SK-N-SH (cell line): Measurements from ENCODE around the gene ELK1. TPM values are rescaled to one million over a fixed set of nuclear protein-coding genes. Genes with fewer than 3 reads are reported as not detected.

ENCODE experiments used
- CTCF ChIA-PET: fragments of 300-600, 350-600 bp; formaldehyde crosslinking; extraction: SDS; loops from one replicate; lab custom pipeline; 2021; lab: Yijun Ruan, JAX
- POLR2A ChIA-PET: fragments of 350-600 bp; sonication (Branson Sonifier 250); formaldehyde crosslinking; extraction: SDS; loops from one replicate; lab custom pipeline; 2020; ENCODE audit warnings: antibody characterized with exemption, inconsistent platforms; lab: Yijun Ruan, JAX
- DNase-seq: peaks from one replicate; pipeline ENCODE4 v3.0.0; 2012
- H2AFZ ChIP-seq: fragments of 200-600 bp; sonication (generic); 2 replicates; pipeline ENCODE4 v1.8.1; 2016; ENCODE audit warnings: antibody characterized with exemption, mild to moderate bottlenecking, low read depth
- H3F3A ChIP-seq: fragments of 200-600 bp; sonication (generic); replicated peaks from 2 replicates; pipeline ENCODE3; 2016; ENCODE audit warnings: antibody characterized with exemption, mild to moderate bottlenecking; ENCODE audit not compliant: insufficient read depth
- H3K27ac ChIP-seq, 2 experiments: fragments of 200-500 bp in 1 of 2; fragments of 200-600 bp in 1 of 2; sonication (Bioruptor generic) in 1 of 2; sonication (generic), shearing (Covaris generic) in 1 of 2; 2 replicates each; pipeline versions ENCODE4 v1.5.1 to v1.6.1; 2014 to 2016; ENCODE audit warnings: low read depth in 2 of 2, inconsistent platforms in 1 of 2, low read length in 1 of 2, mild to moderate bottlenecking in 1 of 2, mixed read lengths in 1 of 2
- H3K27me3 ChIP-seq: fragments of 200-600 bp; sonication (generic), shearing (Covaris generic); 2 replicates; pipeline ENCODE4 v1.6.1; 2016; ENCODE audit warnings: mixed run types; ENCODE audit not compliant: insufficient read depth
- H3K36me3 ChIP-seq, 2 experiments: fragments of 200-500 bp in 1 of 2; fragments of 200-600 bp in 1 of 2; sonication (Bioruptor generic) in 1 of 2; sonication (generic) in 1 of 2; replicated peaks in 1 of 2; 2 replicates each; pipeline versions ENCODE3 to v1.5.1; 2014 to 2016; ENCODE audit warnings: low read length in 1 of 2, mild to moderate bottlenecking in 1 of 2; ENCODE audit not compliant: insufficient read depth in 2 of 2, control insufficient read depth in 1 of 2
- H3K4me1 ChIP-seq, 2 experiments: fragments of 200-500 bp in 1 of 2; fragments of 200-600 bp in 1 of 2; sonication (Bioruptor generic) in 1 of 2; sonication (generic), shearing (Covaris generic) in 1 of 2; 2 replicates each; pipeline versions ENCODE4 v1.5.1 to v1.6.1; 2014 to 2016; ENCODE audit warnings: low read depth in 1 of 2, low read length in 1 of 2, mixed run types in 1 of 2; ENCODE audit not compliant: insufficient read depth in 2 of 2, control insufficient read depth in 1 of 2
- H3K4me2 ChIP-seq: fragments of 200-600 bp; sonication (generic), shearing (Covaris generic); 2 replicates; pipeline ENCODE4 v1.6.1; 2017; ENCODE audit warnings: mixed run types
- H3K4me3 ChIP-seq, 2 experiments: fragments of 200-500 bp in 1 of 2; fragments of 200-600 bp in 1 of 2; sonication (Bioruptor generic) in 1 of 2; sonication (generic), shearing (Covaris generic) in 1 of 2; 2 replicates each; pipeline versions ENCODE4 v1.5.1 to v1.8.1; 2014 to 2016; ENCODE audit warnings: low read depth in 2 of 2, inconsistent platforms in 1 of 2, low read length in 1 of 2, mild to moderate bottlenecking in 1 of 2, mixed read lengths in 1 of 2, moderate library complexity in 1 of 2
- H3K79me2 ChIP-seq: fragments of 200-600 bp; sonication (generic); 2 replicates; pipeline ENCODE4 v1.8.1; 2017; ENCODE audit warnings: mild to moderate bottlenecking; ENCODE audit not compliant: insufficient read depth
- H3K9ac ChIP-seq: fragments of 200-600 bp; sonication (generic); 2 replicates; pipeline ENCODE4 v1.6.1; 2017; ENCODE audit warnings: mixed run types
- H3K9me2 ChIP-seq: fragments of 200-600 bp; sonication (generic); 2 replicates; pipeline ENCODE4 v1.6.1; 2017; ENCODE audit warnings: mixed run types
- H3K9me3 ChIP-seq: fragments of 200-600 bp; sonication (generic); 2 replicates; pipeline ENCODE4 v1.6.1; 2017; ENCODE audit warnings: mixed run types, mild to moderate bottlenecking, moderate library complexity
- H4K20me1 ChIP-seq: fragments of 200-600 bp; sonication (generic); 2 replicates; pipeline ENCODE4 v1.6.1; 2017; ENCODE audit warnings: mild to moderate bottlenecking, mixed run types; ENCODE audit not compliant: insufficient read depth
- ELF1 ChIP-seq: IDR thresholded peaks from 2 replicates; pipeline ENCODE4 v1.4.0; 2012
- EZH2phosphoT487 ChIP-seq: fragments of 200-600 bp; sonication (generic); IDR thresholded peaks from 2 replicates; pipeline ENCODE4 v1.6.1; 2017; ENCODE audit warnings: low read depth, mixed run types, mild to moderate bottlenecking, antibody characterized with exemption, moderate library complexity, borderline replicate concordance
- GABPA ChIP-seq: IDR thresholded peaks from 2 replicates; pipeline ENCODE4 v1.4.0; 2012; ENCODE audit warnings: low read depth, mild to moderate bottlenecking
- GATA2 ChIP-seq: sonication (generic); formaldehyde crosslinking; IDR thresholded peaks from 2 replicates; pipeline ENCODE4 v1.5.0; 2020; ENCODE audit warnings: mild to moderate bottlenecking, missing genetic modification reagents
- MAX ChIP-seq: IDR thresholded peaks from 2 replicates; pipeline ENCODE4 v1.4.0; 2012; ENCODE audit warnings: low read depth
- MXI1 ChIP-seq: IDR thresholded peaks from 2 replicates; pipeline ENCODE4 v1.6.1; 2012; ENCODE audit warnings: mild to moderate bottlenecking, low read depth, low read length, improper control_type of control experiment
- NRF1 ChIP-seq: IDR thresholded peaks from 2 replicates; pipeline ENCODE4 v1.6.1; 2012; ENCODE audit warnings: low read depth, mild to moderate bottlenecking, low read length
- RAD21 ChIP-seq: IDR thresholded peaks from 2 replicates; pipeline ENCODE4 v1.6.1; 2012; ENCODE audit warnings: mild to moderate bottlenecking, low read length
- RFX5 ChIP-seq: IDR thresholded peaks from 2 replicates; pipeline ENCODE4 v1.6.1; 2012; ENCODE audit warnings: mild to moderate bottlenecking, improper control_type of control experiment, low read length
- SMC3 ChIP-seq: IDR thresholded peaks from 2 replicates; pipeline ENCODE4 v1.6.1; 2012; ENCODE audit warnings: low read depth, low read length, improper control_type of control experiment
- YY1 ChIP-seq: IDR thresholded peaks from 2 replicates; pipeline ENCODE4 v1.4.0; 2012; ENCODE audit warnings: low read depth, mild to moderate bottlenecking
- WGBS: methylation state at CpG from one replicate; pipeline ENCODE4 v1.1.6; 2017; ENCODE audit warnings: low lambda C conversion rate; 5-methylcytosine and 5-hydroxymethylcytosine counted together
- polyA plus RNA-seq, 3 experiments: library from polyadenylated mRNA; depleted of rRNA; stranded (reverse); fragments of >200 nt; gene quantifications; 2 replicates each; pipeline ENCODE4 v1.2.3, GENCODE V29; 2012
- TF ChIP-seq, protein P1 (sequence below): IDR thresholded peaks from 2 replicates; pipeline ENCODE4 v1.4.0; 2012; ENCODE audit warnings: low read depth, borderline replicate concordance
- TF ChIP-seq, protein P2 (sequence below): fragments of 200-600 bp; sonication (generic); IDR thresholded peaks from 2 replicates; pipeline ENCODE4 v1.6.1; 2017; ENCODE audit warnings: antibody characterized with exemption, mild to moderate bottlenecking, moderate library complexity
- TF ChIP-seq, protein P3 (sequence below): IDR thresholded peaks from 2 replicates; pipeline ENCODE4 v1.6.1; 2012; ENCODE audit warnings: mild to moderate bottlenecking, low read depth, low read length, moderate library complexity

Gene ELK1
- polyA plus RNA-seq, 1 of the 3 experiments (the other 2 are of a cell fraction): 14.6 TPM

GRCh38 chrX:47644557-47645091 is 5.7 kb downstream of the ELK1 start:
- no peaks in the 10 kb centered on the region for H4K20me1 ChIP-seq

GRCh38 chrX:47643926-47644325 is 6.4 kb downstream of the ELK1 start:
- Histone ChIP-seq H4K20me1 (no peaks in the 10 kb centered on the region), H3K4me1 (no peaks in the 10 kb centered on the region; a peak in 1 of 4 replicates), H3K27ac (no peak overlapping the region), H3K79me2 (peaks cover 7% of the 10 kb centered on the region; the same call in 1 of the 2 replicates), H3K4me3 (no peak overlapping the region), H3K9me3 (no peaks in the 10 kb centered on the region), H2AFZ (no peak overlapping the region), H3K27me3 (peaks cover 9% of the 10 kb centered on the region; the same call in 1 of the 2 replicates), H3K9me2 (no peaks in the 10 kb centered on the region), H3F3A (no peaks in the 10 kb centered on the region), H3K9ac (no peak overlapping the region), H3K4me2 (no peak overlapping the region), H3K36me3 (peaks cover 20 to 22% of the 10 kb centered on the region in 2 experiments)
- no peak for DNase-seq
- ChIA-PET CTCF (interaction anchor here (0.7 to 2.8 kb wide), 23 partner anchors 10 to 383 kb away, joined by 3 to 14 read pairs (median 3); partner anchors contain the start of genes CFP and TIMP1), POLR2A (interaction anchor here (0.8 kb wide), 1 partner anchor 20 kb away, joined by 3 read pairs; no protein-coding TSS in a partner anchor)
- WGBS: 17% methylated on average over 2 of the region's 2 CpGs
- TF ChIP-seq NRF1 (no peak), GATA2 (CRISPR knock-in tag) (no peak), MAX (no peak), MXI1 (no peak), SMC3 (peak; percentile 36), RFX5 (no peak), YY1 (no peak), EZH2phosphoT487 (no peak), GABPA (no peak)
- TF ChIP-seq, protein P1, sequence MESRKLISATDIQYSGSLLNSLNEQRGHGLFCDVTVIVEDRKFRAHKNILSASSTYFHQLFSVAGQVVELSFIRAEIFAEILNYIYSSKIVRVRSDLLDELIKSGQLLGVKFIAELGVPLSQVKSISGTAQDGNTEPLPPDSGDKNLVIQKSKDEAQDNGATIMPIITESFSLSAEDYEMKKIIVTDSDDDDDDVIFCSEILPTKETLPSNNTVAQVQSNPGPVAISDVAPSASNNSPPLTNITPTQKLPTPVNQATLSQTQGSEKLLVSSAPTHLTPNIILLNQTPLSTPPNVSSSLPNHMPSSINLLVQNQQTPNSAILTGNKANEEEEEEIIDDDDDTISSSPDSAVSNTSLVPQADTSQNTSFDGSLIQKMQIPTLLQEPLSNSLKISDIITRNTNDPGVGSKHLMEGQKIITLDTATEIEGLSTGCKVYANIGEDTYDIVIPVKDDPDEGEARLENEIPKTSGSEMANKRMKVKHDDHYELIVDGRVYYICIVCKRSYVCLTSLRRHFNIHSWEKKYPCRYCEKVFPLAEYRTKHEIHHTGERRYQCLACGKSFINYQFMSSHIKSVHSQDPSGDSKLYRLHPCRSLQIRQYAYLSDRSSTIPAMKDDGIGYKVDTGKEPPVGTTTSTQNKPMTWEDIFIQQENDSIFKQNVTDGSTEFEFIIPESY: no peak

More at GRCh38 chrX:47644557-47645091, 5.7 kb downstream of the ELK1 start:
- peaks cover 9% of the 10 kb centered on the region; the same call in 1 of the 2 replicates for H3K27me3 ChIP-seq
- CTCF ChIA-PET: interaction anchor here (0.6 to 2.8 kb wide), 23 partner anchors 11 to 603 kb away, joined by 3 to 14 read pairs (median 3); partner anchors contain the start of genes CFP and TIMP1
- POLR2A ChIA-PET: no interaction called here
- H3K36me3 ChIP-seq: peaks cover 17 to 19% of the 10 kb centered on the region in 2 experiments
- no peak overlapping the region for H2AFZ ChIP-seq
- H3K4me2 ChIP-seq: no peak overlapping the region
- H3F3A ChIP-seq: no peaks in the 10 kb centered on the region
- H3K9me2 ChIP-seq: no peaks in the 10 kb centered on the region
- H3K9me3 ChIP-seq: no peaks in the 10 kb centered on the region
- no peak overlapping the region for H3K9ac ChIP-seq
- peaks cover 14% of the 10 kb centered on the region; the same call in 1 of the 2 replicates for H3K79me2 ChIP-seq
- DNase-seq: peak; percentile 65
- H3K4me3 ChIP-seq: no peak overlapping the region
- no peak overlapping the region for H3K27ac ChIP-seq
- TF ChIP-seq, protein P2, sequence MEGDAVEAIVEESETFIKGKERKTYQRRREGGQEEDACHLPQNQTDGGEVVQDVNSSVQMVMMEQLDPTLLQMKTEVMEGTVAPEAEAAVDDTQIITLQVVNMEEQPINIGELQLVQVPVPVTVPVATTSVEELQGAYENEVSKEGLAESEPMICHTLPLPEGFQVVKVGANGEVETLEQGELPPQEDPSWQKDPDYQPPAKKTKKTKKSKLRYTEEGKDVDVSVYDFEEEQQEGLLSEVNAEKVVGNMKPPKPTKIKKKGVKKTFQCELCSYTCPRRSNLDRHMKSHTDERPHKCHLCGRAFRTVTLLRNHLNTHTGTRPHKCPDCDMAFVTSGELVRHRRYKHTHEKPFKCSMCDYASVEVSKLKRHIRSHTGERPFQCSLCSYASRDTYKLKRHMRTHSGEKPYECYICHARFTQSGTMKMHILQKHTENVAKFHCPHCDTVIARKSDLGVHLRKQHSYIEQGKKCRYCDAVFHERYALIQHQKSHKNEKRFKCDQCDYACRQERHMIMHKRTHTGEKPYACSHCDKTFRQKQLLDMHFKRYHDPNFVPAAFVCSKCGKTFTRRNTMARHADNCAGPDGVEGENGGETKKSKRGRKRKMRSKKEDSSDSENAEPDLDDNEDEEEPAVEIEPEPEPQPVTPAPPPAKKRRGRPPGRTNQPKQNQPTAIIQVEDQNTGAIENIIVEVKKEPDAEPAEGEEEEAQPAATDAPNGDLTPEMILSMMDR: peak; percentile 56
- TF ChIP-seq, protein P3, sequence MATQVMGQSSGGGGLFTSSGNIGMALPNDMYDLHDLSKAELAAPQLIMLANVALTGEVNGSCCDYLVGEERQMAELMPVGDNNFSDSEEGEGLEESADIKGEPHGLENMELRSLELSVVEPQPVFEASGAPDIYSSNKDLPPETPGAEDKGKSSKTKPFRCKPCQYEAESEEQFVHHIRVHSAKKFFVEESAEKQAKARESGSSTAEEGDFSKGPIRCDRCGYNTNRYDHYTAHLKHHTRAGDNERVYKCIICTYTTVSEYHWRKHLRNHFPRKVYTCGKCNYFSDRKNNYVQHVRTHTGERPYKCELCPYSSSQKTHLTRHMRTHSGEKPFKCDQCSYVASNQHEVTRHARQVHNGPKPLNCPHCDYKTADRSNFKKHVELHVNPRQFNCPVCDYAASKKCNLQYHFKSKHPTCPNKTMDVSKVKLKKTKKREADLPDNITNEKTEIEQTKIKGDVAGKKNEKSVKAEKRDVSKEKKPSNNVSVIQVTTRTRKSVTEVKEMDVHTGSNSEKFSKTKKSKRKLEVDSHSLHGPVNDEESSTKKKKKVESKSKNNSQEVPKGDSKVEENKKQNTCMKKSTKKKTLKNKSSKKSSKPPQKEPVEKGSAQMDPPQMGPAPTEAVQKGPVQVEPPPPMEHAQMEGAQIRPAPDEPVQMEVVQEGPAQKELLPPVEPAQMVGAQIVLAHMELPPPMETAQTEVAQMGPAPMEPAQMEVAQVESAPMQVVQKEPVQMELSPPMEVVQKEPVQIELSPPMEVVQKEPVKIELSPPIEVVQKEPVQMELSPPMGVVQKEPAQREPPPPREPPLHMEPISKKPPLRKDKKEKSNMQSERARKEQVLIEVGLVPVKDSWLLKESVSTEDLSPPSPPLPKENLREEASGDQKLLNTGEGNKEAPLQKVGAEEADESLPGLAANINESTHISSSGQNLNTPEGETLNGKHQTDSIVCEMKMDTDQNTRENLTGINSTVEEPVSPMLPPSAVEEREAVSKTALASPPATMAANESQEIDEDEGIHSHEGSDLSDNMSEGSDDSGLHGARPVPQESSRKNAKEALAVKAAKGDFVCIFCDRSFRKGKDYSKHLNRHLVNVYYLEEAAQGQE: no peak
- TF ChIP-seq SMC3 (peak; percentile 34), ELF1 (no peak), RAD21 (peak; percentile 37)
- WGBS: 40% methylated on average over 12 of the region's 12 CpGs
- peaks cover 0 to 5% of the 10 kb centered on the region in 2 experiments; a peak in 1 of 4 replicates for H3K4me1 ChIP-seq
